H7 (cell line): ENCODE data around the gene CCDC57. TPM values are rescaled to one million over a fixed set of nuclear protein-coding genes. Genes with fewer than 3 reads are reported as not detected.

ENCODE experiments used
- DNase-seq: peaks from one replicate; pipeline ENCODE4 v3.0.0; 2012
- H3K27me3 ChIP-seq: 2 replicates; pipeline ENCODE4 v1.6.0; 2011; ENCODE audit warnings: mild to moderate bottlenecking, low read length; ENCODE audit not compliant: control insufficient read depth, insufficient read depth
- H3K36me3 ChIP-seq: replicated peaks from 2 replicates; pipeline ENCODE4 v1.5.1; 2011; ENCODE audit warnings: low read length; ENCODE audit not compliant: control insufficient read depth, insufficient read depth
- H3K4me3 ChIP-seq: 2 replicates; pipeline ENCODE4 v1.5.1; 2011; ENCODE audit warnings: low read depth, mild to moderate bottlenecking, control low read depth, low read length, moderate library complexity; ENCODE audit not compliant: insufficient read depth
- total RNA-seq: library from RNA; depleted of rRNA; stranded (reverse); fragments of >200 nt; shearing (Covaris generic); gene quantifications from 2 replicates; pipeline ENCODE4 v1.2.3, GENCODE V29; 2014

Gene CCDC57
- total RNA-seq, 1 experiment from 2014 or later: 3.7 TPM

GRCh38 chr17:82058230-82058854 is 154.3 kb downstream of the CCDC57 start:
- no peaks in the 10 kb centered on the region for H3K27me3 ChIP-seq
- no peak for DNase-seq
- H3K36me3 ChIP-seq: peaks cover 23% of the 10 kb centered on the region
- no peak overlapping the region for H3K4me3 ChIP-seq

DNA sequence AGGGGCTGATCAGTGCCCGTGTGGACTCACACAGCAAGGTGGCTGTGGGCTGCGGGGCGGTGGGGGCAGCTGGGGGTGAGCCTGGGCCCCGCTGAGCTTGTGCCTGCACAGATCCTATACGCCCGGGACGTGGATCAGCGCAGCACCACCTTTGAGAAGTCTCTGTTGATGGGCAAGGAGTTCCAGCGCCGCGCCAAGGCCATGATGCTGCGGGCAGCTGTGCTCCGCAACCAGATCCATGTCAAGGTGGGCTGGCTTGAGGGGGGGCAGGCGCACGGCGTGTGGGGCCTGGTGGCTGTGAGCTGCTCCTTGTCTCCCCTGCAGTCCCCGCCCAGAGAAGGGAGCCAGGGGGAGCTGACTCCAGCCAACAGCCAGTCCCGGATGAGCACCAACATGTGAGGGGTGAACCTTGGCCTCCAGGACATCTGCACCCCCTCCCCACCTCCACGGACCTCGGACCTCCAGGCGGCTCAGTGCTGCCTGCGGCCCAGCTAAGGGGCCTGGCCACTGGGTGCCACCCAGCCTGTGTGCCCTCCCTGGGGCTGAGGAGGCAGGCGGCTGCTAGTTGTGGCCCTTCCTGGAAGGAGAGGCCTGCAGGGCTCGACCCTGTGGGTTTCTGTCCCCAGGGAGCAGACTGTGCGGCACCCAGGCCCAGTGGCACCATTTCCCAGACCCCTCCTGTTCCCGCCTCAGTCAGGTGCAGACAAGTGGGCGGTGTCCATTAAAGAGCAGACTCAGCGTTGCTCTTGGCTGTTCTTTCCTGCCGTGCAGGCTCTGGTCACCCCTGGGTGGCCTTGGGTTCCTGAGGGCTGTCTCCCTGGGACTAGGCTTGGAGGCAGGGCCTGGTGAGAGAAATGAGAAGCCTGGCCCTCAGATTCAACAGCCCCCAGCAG is 155.7 kb downstream of the CCDC57 start:
- H3K4me3 ChIP-seq: no peak overlapping the region
- no peak for DNase-seq
- H3K36me3 ChIP-seq: peaks cover 23% of the 10 kb centered on the region
- H3K27me3 ChIP-seq: no peaks in the 10 kb centered on the region

- no peak for DNase-seq
- peaks cover 21% of the 10 kb centered on the region for H3K36me3 ChIP-seq
- H3K4me3 ChIP-seq: no peak overlapping the region
- no peaks in the 10 kb centered on the region for H3K27me3 ChIP-seq
Observed at GRCh38 chr17:82055965-82056728, 156.5 kb downstream of the CCDC57 start.

- no peak overlapping the region for H3K4me3 ChIP-seq
- no peak for DNase-seq
- no peaks in the 10 kb centered on the region for H3K27me3 ChIP-seq
- H3K36me3 ChIP-seq: peaks cover 19% of the 10 kb centered on the region
Observed at GRCh38 chr17:82055023-82055964, 157.3 kb downstream of the CCDC57 start.

GRCh38 chr17:82054351-82055022 is 158.2 kb downstream of the CCDC57 start:
- no peak overlapping the region for H3K4me3 ChIP-seq
- peaks cover 17% of the 10 kb centered on the region for H3K36me3 ChIP-seq
- no peaks in the 10 kb centered on the region for H3K27me3 ChIP-seq
- DNase-seq: no peak

DNA sequence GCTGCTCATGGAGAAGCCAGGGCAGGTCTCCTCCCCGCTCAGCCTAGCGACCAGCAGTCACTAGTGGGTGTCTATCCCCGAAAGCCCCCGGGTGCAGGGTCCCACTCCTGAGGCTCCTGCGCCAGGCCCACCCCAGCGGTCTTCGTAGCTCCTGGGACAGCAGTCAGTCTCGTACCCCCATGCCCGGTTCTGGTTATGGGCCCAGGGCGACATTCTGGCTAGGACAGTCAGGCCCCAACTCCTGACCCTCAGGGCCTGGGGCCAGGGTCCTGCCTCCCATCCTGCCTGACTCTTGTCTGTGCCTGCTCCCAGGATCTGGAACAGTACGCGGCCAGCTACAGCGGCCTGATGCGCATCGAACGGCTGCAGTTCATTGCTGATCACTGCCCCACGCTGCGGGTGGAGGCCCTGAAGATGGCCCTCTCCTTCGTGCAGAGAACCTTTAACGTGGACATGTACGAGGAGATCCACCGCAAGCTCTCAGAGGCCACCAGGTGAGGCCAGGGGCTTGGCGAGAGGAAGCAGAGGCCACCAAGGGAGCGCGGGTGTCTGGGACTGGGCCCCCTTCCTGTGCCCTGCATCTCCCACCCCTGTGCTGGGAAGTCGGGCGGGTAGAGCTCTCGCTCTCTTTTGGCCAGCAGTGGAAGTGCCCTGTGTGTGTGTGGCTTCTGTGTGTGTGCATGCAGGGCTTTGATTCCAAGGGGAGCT is 158.9 kb downstream of the CCDC57 start:
- Histone ChIP-seq H3K27me3 (no peaks in the 10 kb centered on the region), H3K4me3 (no peak overlapping the region; the same call in 1 of the 2 replicates)

GRCh38 chr17:82053130-82053529 is 159.5 kb downstream of the CCDC57 start:
- Histone ChIP-seq H3K4me3 (no peak overlapping the region; the same call in 1 of the 2 replicates), H3K36me3 (peaks cover 19% of the 10 kb centered on the region), H3K27me3 (no peaks in the 10 kb centered on the region)
- no peak for DNase-seq

More for the DNA sequence above, 158.9 kb downstream of the CCDC57 start:
- H3K36me3 ChIP-seq: peaks cover 19% of the 10 kb centered on the region
- no peak for DNase-seq

DNA sequence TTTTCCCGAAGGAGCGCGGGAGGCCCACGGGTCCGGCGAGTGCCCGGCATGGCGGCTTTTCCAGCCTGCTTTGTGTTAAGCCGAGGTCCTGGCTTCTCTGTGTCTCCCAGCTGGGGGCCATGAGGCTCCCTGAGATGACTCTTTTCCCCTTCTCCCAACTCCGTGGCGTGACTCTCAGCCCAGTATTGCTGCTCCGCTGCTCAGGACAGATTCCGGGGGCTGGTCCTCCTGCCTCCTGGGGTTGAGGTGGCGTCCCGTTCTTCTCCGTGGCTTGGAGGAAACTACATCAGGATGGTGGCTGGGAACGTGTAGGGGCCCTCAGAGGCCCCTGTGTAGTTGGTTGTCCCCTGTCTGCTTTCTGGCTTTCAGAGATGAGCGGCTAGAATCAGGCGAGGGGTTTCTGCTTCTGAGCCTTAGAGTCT is 160.0 kb downstream of the CCDC57 start:
- Histone ChIP-seq H3K36me3 (peaks cover 19% of the 10 kb centered on the region), H3K4me3 (peak overlapping the region; percentile 83), H3K27me3 (no peaks in the 10 kb centered on the region)
- no peak for DNase-seq

GRCh38 chr17:82051776-82052637 is 160.6 kb downstream of the CCDC57 start, which contains the start of the genes GPS1 and RFNG:
GPS1 (plus strand) TSS chr17:82051898; CDS start chr17:82051932, 34 bp downstream.
RFNG (minus strand) TSS chr17:82051811; CDS start chr17:82051766, 45 bp downstream.
- Histone ChIP-seq H3K27me3 (no peaks in the 10 kb centered on the region), H3K4me3 (peak within 1 kb of the TSS; percentile 83), H3K36me3 (peaks cover 17% of the 10 kb centered on the region)
- DNase-seq: peak; percentile 97
